HL-60 (cell line): ENCODE measurements around the gene RNF222.

Experiments used
- CTCF ChIP-seq: IDR thresholded peaks from one replicate; pipeline ENCODE4 v1.5.1; 2011; ENCODE audit warnings: low read length, control low read depth, inconsistent platforms; ENCODE audit not compliant: insufficient read depth
- POLR2AphosphoS5 ChIP-seq: IDR thresholded peaks from 2 replicates; pipeline ENCODE4 v1.6.1; 2012; ENCODE audit warnings: low read depth
- SPI1 ChIP-seq: IDR thresholded peaks from 2 replicates; pipeline ENCODE4 v1.6.1; 2012; ENCODE audit warnings: low read depth, mild to moderate bottlenecking, borderline replicate concordance

GRCh38 chr17:8384801-8385378 is 12.7 kb downstream of the RNF222 start:
- TF ChIP-seq CTCF (no peak), POLR2AphosphoS5 (no peak), SPI1 (no peak)
